ENCODE measurements around the gene SLC2A9.

The SLC2A9 gene

DNA sequence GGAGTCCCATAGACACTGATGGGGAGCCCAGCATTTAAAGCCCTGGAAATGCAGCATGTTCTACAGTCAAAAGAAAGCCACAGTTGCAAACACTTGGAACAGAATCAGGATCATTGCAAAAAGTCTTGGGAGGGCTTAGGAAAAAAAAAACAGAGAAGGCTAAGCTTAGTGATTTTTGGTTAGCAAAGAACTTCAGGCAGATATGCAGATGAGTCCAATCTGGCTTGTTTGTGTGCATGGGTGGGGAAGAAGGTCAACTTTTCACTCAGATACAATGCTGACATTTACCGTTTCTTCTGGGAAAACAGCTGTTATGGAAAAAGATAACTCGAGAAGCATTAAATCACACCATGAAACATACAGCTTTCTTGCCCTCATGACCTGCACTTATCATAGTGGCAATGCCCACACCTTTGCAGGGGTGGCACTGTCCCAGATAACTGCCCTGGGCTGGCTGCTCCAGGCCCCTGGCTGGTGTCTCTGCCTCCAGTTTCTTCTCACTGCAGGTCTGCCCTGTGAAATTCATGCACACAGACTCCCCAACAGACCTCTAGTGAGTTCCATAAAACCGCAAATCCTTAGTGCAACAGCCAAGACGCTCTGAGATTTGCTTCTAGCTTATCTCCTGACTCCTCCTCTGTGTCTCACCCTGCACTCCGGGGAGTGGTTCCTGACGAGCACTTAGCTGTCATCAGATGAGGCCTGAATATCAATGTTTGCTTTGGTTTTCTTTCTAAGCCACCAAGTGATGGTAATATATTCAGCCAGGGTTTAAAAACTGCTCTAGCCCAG, 140.7 kb downstream of the SLC2A9 start:
- no peak for DNase-seq

DNA sequence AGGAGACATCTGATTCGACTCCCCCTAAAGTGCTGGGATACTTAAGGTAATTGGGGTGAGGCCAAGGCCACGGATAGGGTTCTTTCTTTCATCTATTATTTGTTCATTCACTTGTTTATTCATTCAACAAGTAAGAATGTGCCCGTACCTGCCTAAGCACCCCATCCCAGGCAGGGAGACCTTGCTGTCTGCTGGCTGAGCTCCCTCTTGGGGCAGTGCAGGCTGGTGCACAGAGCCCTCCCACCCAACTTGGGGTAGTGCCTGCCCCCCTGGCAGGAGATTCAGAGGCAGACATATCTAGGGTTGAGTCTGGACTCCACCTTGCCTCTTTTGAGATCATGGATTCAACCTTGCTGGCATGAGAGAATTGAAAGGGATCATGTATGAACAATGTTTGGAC, 144.2 kb downstream of the SLC2A9 start:
- no peak for DNase-seq

DNA sequence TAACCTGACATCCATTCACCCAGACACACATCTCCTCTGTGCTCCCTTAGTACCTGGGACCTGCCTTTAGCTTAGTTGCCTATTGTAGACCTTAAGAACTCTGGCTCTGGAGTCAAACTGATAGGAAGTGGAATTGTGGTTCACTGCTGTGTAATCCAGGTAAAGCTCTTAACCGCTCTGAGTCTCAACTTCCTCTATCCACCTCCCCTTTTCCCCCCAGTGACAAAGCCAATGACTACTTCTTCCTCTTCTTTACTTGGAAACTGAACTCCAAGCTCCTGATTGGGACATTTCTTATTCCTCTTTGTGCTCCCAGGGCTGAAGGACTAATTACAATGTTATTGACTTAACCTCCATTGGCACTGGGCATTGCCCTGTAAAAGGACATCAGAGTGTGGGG, 145.8 kb downstream of the SLC2A9 start:
- DNase-seq: no peak

DNA sequence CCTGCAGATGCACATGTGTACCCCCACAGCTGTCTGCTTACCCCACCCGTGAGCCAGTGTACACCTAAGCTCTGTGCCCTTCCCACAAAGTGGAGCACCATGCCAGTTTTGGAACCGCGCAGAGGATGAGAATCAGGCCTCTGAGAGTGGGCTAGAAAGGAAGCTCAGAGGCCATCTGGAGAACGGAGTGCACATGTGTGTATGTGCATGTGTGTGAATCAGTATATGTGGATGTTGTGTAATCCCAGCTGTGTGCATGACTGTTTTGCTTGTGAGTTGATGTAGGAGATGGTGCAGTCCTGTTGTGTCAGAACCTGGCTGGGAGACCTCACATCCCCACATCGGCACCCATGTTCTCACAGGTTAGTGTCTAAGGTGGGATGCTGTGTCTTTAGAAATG, 146.9 kb downstream of the SLC2A9 start:
- DNase-seq: no peak

DNA sequence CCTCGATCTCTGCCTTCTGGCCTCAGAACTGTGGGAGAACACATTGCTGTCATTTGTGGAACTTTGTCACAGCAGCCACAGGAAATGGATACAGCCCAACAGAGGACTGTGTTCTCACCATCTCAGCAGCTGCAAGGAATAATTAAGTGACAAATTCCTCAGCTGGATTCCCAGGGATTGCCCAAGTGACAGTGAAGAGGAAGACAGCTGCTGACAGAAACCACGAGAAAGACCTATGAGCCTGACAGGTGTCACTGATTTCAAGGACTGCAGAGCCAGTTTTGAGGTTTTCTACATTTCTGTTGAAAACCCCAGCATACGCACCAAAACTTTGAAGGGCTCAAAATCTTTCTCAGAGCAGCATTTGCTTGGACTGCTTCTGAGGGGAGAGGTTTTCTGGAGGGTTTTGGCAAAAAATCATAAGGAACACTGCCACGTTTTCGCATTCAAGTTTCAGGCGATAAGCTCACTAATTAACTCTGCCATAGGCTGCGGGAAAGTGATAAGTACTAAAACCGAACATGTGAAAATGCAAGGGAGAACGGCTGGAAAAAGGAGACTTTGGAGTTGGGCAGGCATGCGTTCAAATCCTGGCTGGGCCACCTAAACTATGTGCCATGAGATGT, 151.0 kb downstream of the SLC2A9 start:
- DNase-seq: no peak

DNA sequence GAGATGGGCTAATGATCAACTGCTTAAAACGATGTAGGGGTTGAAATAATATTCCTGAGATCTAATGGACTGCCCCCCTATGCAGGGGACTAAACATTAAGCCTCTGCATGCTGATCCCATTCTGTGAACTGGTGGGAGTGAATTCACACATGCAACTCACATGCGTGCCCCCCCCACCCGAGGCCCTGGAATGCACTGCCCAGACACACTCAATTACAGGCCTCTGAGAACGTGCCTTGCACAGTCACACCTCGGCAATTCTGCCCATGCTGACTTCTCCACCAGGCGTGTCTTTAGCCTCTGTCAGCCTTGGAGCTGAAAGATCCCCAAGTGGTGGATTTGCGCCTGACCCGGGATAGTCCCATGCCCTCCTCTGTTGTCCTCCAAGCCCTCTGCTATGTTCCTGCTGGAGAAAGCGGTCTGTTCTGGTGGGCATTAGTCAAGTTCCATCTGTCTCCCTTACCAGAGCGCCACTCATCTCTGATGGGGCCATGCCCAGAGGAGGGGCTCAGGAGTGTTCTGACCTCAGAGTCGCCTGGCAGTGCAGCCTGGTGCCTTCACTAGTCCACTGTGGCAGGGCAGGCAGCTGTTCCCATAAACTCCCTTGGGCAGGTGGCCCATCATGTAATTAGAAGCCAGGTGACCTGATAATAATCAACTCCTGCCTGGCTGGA, 153.4 kb downstream of the SLC2A9 start:
- DNase-seq: peak; percentile 90

DNA sequence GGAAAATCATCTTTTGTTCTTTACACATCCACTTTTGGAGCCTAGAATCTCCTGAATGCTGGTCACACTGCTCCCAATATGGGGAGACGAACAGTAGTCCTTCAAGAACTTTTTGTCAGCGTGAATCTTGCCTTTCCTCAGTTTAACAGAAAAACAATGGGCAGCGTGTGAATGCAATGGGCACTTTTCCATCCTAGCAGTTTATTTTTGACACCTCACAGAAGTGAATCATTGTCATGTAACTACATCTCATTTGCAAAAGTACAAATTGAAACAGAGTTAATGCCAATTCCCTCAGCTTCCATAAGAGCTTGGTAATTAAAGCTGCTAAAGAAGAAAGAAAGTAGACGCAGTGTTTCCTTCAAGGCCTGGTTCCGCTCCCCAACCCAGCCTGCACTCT, 154.4 kb downstream of the SLC2A9 start:
- no peak for DNase-seq

DNA sequence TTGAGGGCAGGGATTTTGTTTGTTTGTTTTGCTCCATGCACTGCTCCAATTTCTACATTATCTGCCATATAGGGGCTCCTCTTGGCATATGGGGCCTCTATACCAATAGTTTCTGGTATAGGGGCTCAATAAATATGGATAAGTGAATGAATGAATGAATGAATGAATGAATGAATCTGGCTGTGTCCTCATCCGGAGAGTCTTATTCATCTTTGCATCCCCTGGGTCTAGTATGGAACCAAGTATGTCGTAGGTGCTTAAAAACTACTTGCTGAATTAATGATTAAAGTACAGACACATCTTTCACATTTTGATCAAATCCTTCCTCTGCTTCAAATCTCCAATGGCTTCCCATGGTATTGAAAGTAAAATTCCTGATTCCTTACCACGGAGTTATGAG, 159.7 kb downstream of the SLC2A9 start:
- DNase-seq: no peak

DNA sequence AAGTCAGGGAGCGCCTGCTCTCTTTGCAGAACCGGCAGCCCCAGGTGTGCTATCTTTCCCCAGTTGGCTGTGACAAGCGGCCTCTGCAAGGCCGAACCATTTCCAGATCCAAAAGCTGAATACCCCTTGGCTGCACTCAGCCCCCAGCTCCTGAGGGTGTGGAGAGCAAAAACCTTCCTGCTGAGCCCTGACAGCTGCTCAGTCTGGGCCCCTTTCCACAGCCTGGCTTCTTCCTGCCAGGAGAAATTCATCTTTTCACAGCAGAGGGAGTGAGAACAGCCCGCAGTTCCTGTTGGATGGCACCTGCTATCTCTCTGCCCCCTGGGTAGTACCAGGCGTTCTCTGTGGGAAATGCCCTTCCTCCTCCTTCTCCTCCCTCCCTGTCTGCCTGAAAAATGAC, 161.5 kb downstream of the SLC2A9 start:
- no peak for DNase-seq

DNA sequence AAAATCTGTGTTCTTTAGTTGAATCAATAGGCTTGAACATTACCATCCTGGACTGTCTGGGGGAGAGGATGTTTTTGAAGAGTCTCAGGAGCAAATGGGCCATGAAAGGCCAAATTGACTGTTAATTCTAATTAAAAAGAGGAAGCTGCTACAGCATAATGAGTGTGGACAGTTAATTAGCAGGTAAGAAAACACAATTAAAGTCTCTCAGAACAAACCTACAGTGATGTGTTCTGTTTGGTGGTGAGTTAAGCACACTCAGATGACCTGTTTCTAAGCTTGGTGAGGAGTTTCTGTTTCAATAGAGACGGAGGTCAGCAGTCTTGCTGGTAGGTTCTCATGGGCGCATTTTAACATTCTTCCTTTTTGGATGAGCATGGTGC, 171.8 kb downstream of the SLC2A9 start:
- no peak for DNase-seq

DNA sequence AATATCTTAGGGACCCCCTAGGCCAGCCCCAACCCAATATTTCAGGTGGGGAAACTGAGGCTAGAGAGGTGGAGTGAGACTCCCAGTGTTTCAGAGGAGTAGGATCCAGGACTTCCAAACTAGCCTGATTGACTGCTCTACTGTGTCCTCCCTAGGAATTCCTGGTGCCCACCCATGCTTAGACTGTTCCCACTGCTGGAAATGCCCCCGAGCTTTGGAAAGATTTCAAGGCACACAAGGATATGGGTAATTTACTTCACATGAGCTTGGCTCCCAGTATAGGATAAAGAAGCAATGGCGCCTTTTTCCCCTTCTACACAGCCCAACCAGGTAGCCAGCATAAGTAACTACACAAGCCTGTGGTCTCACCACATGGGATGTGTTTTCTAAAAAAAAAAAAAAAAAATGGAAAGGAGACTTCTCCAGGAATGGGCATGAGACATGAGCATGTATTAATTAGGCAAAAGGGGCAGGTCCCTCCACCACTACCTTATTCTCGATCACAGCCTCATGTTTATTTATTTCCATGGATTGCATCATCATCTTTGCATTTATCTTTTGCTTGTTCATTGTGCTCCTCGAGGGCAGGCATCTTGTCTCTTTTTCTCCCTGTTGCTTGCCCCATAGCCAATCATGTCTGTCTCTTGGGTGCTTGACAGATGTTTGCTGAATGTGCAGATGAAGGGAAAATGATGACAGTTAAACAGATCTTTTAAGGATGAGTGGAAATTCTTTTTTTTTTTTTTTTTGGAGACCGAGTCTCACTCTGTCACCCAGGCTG, 173.1 kb downstream of the SLC2A9 start:
- no peak for DNase-seq

DNA sequence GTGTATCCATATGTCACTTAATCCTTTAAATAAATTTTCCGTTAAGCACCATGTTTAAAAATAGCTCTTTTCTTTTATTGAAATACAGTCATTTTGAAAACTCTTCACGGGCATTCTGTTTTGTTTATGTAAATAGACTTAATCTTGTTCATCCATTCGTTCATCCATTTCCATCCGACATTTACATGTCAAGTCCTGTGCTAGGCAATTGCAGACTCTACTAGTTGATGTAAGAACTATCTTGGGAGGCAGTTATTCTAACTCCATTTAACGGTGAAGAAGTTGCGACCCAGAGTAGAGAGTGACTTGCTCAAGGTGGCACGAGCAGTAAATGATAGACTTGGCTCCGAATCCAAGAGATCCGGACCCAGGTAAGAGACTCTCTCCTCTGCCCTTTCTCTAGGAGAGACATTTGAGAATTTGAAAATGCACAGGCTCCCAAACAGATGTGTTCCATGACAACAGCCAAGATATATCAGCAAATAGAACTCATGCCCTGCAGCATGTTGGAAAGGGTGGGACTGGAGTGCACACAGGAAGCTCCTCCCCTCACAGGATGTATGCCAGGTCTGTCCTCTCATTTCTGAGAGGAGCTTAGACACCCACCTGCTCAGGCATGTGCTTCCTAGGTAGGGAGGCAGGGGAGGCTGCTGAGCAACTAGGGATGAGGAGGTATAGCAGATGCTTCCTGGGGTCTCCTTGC, 175.4 kb downstream of the SLC2A9 start:
- no peak for DNase-seq

DNA sequence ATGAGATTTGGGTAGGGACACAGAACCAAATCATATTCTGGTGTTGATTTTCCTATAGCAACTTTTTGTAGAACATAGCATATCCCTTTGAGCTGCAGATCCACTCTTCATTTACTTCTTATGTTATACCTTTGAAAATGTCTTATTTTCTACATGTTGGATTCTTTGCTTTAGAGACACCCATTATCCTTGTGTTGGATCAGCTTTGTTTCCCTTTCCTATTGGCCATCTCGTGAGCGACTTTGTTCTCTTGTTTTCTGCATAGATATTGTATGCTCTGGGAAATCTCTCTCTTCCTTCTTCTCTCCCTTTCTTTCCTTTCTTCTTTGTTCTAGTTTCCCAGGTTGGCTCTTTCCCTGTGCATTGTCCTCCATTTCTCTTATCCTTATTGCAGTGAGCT, 180.2 kb downstream of the SLC2A9 start:
- DNase-seq: no peak

DNA sequence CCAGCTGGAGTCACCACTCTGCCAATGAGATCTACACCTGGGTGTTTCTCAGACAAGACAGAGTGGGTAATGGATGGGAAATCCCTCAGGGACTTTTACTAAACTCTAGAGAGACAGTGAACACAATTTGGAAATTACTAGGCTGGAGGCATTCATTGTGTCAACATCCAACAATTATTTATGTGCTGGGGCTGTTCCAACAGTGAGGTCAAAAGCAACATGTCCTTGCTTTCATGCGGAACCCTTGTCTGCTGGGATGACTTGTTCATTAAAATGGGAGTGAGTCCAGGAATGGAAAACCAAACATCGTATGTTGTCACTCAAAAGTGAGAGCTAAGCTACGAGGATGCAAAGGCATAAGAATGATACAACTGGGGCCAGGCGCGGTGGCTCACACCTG, 185.9 kb downstream of the SLC2A9 start:
- no peak for DNase-seq

DNA sequence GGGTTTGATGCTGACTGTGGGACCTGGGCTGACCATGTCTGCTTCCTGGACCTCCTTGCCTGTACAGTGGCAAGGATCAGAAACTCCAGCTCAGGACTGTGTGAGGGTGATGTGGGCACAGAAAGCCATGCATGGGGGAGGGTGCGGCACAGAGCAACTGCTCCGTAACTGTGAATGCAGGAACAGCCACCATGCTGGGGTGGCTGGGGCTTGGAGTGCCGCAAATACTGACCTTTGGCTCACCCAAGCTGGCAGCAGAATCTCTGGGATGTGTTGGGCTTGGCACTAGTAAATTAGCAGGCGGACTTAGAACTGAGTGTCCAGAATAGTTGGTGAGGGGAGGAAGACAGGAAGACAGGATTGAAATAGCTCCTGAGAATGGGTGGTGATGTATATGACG, 187.9 kb downstream of the SLC2A9 start:
- no peak for DNase-seq

DNA sequence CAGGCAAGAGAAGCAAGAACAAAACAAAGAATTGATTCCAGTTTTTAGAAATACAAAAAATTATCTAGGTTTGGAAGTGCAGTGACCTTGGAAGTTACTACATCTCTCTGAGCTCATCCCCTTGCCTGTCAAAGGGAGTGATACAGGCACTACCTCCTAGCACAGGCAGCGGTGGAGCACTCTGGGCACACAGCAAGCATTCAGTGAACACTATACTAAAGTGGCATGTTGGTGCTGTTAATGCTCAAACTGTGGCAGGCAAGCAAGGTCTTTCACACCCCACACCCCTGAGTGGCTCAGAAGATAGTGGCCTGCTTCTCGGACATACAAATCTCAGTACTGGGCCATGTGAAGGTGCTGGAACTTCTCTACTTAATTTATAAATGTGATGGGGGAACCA, 188.7 kb downstream of the SLC2A9 start:
- DNase-seq: no peak

DNA sequence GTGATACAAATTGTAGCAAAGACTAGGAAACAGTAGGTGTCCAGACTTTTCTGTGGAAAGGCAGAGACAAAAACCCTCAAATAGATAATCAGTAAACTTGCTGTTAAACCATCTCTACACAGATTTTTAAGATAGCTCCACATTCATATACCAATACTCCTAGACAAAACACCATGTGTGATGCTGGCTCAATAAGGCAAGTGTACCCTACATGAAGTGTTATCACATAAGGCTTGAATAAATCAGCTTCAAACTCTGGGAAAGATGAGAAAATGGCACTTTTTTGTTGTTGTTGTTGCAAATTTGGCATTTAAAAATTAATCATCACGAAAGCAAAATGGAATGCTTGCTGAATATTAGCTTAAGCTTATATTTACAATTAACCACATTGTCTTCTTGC, 194.7 kb downstream of the SLC2A9 start:
- no peak for DNase-seq

DNA sequence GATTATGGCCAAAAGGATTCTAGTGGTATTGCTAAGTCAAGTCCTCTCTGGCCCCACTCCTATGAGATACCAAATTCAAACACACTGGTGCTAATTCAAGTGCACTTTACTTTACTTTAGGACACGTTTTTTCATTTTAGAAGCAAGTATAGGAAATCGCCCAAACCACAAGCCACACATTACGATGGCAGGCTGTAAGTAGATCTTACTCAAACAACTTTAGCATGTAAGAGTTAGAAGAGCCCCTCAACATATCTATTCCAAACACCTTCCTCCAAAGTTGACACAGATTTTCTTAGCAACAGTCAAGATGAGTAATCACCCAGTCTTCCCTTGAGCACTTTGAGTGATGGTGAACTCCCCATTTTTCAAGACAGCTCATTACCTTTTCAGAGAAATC, 196.2 kb downstream of the SLC2A9 start:
- no peak for DNase-seq

DNA sequence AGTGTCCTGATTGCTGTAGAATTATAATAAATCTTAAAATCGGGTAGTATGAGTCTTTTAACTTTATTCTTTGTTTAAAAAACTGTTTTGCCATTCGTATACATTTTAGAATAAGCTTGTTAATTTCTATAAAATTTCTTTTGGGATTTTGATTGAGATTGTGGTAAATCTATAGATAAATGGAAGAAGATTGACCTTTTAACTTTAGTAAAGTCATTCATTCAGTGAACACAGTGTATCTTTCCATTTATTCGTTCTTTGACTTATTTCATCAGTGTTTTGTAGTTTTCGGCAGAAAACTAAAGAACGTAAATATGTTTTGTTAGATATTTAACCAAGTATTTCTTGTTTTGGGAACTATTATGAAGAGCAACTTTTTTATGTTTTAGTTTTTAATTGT, 201.0 kb downstream of the SLC2A9 start:
- DNase-seq: no peak

DNA sequence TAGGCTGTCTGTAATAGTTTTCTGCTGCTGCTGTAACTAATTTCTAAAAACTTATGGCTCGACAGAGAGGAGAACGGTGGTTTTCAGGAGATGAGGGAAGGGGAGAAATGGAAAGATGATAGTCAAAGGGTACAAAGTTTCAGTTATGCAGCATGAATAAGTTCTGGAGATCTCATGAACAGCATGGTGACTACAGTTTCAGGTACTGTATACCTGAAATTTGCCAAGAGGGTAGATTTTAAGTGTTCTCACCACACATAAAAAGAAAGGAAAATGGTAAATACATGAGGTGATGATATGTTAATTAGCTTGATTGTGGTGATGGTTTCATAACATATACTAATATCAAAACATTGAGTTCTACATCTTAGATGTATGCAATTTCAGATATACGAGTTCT, 205.0 kb downstream of the SLC2A9 start:
- no peak for DNase-seq

DNA sequence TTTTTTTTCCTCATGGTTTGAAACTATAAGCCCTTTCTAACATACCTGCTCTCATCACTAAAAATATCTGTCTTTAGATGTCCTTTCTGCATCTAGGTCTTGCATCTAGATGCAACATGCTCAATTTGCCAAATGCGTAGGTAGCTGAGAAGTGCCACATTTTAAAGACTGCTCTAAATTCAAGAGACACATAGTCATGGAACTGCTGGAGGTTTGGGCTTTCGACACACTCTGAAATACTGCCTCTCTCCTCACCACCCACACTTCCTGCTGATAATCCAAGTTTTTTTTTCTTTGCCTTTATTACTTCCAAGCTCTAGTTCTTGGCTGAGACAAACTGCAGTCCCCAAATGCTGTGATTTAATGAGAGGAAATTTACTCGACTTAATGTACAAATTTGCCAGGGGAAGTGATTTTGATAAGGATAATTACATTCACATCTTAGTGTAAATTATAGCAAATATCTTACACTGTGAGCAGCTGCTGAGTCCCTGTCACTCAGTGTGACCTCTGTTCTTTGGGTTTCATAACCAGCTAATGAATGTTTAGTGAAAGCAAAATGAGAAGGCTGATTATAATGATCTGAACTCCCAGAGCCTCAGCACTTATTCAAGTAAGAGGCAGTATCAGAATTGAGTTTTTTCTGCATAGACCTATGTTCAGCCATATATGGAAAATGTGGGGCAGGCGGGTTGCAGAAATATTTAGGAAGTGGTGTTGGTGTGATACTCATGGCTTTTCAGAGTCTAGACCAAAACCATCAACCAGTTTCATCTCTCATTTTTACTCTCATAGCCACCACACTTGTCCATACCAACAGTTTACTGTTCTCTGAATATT, 208.6 kb downstream of the SLC2A9 start:
- no peak for DNase-seq

DNA sequence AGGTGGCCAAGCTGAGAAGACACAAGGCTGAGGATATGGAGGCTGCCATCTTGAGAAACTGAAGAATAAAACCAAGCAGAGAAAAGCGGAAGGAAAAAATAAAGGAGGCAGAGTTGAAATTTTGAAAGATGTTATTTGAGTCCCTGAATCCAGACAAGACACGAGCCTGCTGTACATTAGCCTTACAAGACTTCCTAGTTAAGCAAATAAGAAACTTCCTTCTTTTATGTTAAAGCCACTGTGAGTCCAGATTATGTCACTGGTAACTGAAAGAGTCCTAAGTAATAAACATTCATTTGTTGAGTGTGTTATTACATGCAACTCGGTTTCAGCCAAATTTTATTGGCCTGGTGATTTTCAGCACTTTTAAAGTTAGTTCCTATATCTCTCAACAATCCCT, 209.5 kb downstream of the SLC2A9 start:
- DNase-seq: no peak

Measured in NCI-H1105 treated with DMSO at 0.1 percent for 48 hours (cell line).